Testis (tissue), 2 donors: ENCODE results near the gene SEPTIN8.

Source experiments
- CTCF ChIP-seq, 3 experiments: fragments of 450-650 bp in 2 of 3; fragments of 200-600 bp in 1 of 3; sonication (generic) in 1 of 3; IDR thresholded peaks; one replicate each; pipeline ENCODE4 v1.5.1; 2016 to 2019; ENCODE audit warnings: antibody characterized with exemption in 3 of 3, mild to moderate bottlenecking in 2 of 3, moderate library complexity in 1 of 3
- POLR2A ChIP-seq: fragments of 450-650 bp; IDR thresholded peaks from one replicate; pipeline ENCODE4 v1.6.1; 2017; ENCODE audit warnings: antibody characterized with exemption, mild to moderate bottlenecking, moderate library complexity

DNA sequence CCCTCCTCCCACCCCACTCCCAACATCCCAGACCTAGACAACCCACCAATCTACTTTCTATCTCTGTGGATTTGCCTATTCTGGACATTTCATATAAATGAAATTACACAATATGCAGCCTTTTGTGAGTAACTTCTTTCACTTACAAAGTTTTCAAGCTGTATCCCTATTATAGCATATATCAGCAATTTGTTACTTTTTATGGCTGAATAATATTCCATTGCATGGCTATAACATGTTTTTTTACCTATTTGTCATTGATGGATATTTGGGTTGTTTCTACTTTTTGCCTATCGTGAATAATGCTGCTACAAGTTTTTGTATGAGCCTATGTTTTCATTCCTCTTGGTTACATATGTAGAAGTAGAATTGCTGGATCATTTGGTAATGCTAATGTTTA, 37.8 kb downstream of the SEPTIN8 start:
- TF ChIP-seq CTCF (IDR thresholded peaks at IDR 0.05): no peak
- no peak for TF ChIP-seq POLR2A
